Neural progenitor cell (in vitro differentiated cells): ENCODE results near the gene ROBO2.

Source experiments
- EZH2 ChIP-seq: fragments of 200-600 bp; sonication (generic); IDR thresholded peaks from 2 replicates; pipeline ENCODE4 v1.6.1; 2017; ENCODE audit warnings: antibody characterized with exemption, mild to moderate bottlenecking, moderate library complexity
- EZH2phosphoT487 ChIP-seq: fragments of 200-600 bp; sonication (generic); IDR thresholded peaks from 2 replicates; pipeline ENCODE4 v1.6.1; 2017; ENCODE audit warnings: antibody characterized with exemption
- TF ChIP-seq, protein P1 (sequence below): fragments of 200-600 bp; sonication (generic); IDR thresholded peaks from 2 replicates; pipeline ENCODE4 v1.5.1; 2017; ENCODE audit warnings: antibody characterized with exemption, mild to moderate bottlenecking

DNA sequence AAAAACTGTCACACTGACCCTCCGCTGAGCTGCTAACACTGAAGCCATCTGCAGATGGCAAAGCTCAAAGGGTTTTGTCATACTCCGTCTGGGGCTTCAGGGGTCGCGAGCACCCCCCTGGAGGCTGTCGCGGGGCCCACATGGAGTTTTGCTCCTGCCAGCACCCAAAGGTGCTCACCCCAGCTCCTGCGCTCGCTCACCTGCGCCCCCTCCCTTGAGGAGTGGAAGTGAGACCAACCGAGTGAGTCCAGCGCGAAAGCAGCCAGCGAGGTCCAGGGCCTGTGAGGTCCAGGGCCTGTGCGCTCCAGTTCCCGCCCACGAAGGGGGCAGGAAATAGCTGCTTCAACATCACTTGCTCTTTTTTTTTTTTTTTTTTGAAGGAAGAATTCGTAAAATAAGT lies 208.5 kb downstream of the ROBO2 start:
- TF ChIP-seq, protein P1, sequence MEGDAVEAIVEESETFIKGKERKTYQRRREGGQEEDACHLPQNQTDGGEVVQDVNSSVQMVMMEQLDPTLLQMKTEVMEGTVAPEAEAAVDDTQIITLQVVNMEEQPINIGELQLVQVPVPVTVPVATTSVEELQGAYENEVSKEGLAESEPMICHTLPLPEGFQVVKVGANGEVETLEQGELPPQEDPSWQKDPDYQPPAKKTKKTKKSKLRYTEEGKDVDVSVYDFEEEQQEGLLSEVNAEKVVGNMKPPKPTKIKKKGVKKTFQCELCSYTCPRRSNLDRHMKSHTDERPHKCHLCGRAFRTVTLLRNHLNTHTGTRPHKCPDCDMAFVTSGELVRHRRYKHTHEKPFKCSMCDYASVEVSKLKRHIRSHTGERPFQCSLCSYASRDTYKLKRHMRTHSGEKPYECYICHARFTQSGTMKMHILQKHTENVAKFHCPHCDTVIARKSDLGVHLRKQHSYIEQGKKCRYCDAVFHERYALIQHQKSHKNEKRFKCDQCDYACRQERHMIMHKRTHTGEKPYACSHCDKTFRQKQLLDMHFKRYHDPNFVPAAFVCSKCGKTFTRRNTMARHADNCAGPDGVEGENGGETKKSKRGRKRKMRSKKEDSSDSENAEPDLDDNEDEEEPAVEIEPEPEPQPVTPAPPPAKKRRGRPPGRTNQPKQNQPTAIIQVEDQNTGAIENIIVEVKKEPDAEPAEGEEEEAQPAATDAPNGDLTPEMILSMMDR: no peak
- TF ChIP-seq EZH2 (no peak), EZH2phosphoT487 (no peak)
